HCT116 (cell line): Measurements from ENCODE around the gene NAPSA. TPM values are rescaled to one million over a fixed set of nuclear protein-coding genes. Genes with fewer than 3 reads are reported as not detected.

ENCODE experiments used
- ATAC-seq: fragments of 200-7000 bp; cut with Tn5 transposase; 2 replicates; pipeline ENCODE4 v1.9.1; 2020; ENCODE audit warnings: mild to moderate bottlenecking, moderate library complexity
- BruUV-seq: library from RNA; stranded (reverse); fragments of 400-500 nt; replicated peaks from 2 replicates; lab custom pipeline; 2021; lab: Mats Ljungman, UMichigan
- CTCF ChIA-PET: fragments of 300-600 bp; sonication (Branson Sonifier 250); formaldehyde crosslinking; loops from one replicate; lab custom pipeline; 2021; ENCODE audit warnings: antibody characterized with exemption; lab: Charles Lee
- POLR2A ChIA-PET: fragments of 300-600, 350-600 bp; sonication (Branson Sonifier 250); formaldehyde crosslinking; loops from one replicate; lab custom pipeline; 2021; ENCODE audit warnings: antibody characterized with exemption; lab: Charles Lee
- RAD21 ChIA-PET, 2 experiments: fragments of 300-600 bp; sonication (Branson Sonifier 250); formaldehyde crosslinking; loops; one replicate each; lab custom pipeline; 2023; ENCODE audit warnings: low total read pairs in 2 of 2; ENCODE audit not compliant: uncharacterized antibody in 2 of 2, unreplicated experiment in 2 of 2, low non-redundant PET in 1 of 2; lab: Charles Lee
- DNase-seq: peaks from one replicate; pipeline ENCODE4 v3.0.0-alpha.2; 2010; ENCODE audit warnings: low read depth, low spot score
- H2AFZ ChIP-seq: fragments of 200-600 bp; shearing (Covaris generic), sonication (generic); 2 replicates; pipeline ENCODE4 v1.6.1; 2017; ENCODE audit warnings: low read depth, mixed run types, mixed read lengths, antibody characterized with exemption, low read length; ENCODE audit not compliant: poor library complexity, severe bottlenecking
- H3K27ac ChIP-seq: 2 replicates; pipeline ENCODE4 v1.5.1; 2012; ENCODE audit warnings: low read depth, low read length
- H3K27me3 ChIP-seq: fragments of 200-600 bp; sonication (generic); 2 replicates; pipeline ENCODE4 v1.6.1; 2016; ENCODE audit warnings: mixed run types, low read length, mixed read lengths; ENCODE audit not compliant: insufficient read depth
- H3K36me3 ChIP-seq, 2 experiments: fragments of 200-500 bp in 1 of 2; fragments of 200-600 bp in 1 of 2; sonication (Bioruptor generic) in 1 of 2; sonication (generic) in 1 of 2; 2 replicates each; pipeline versions ENCODE4 v1.5.1 to v1.6.1; 2014 to 2016; ENCODE audit warnings: low read length in 2 of 2, inconsistent platforms in 1 of 2, mixed read lengths in 1 of 2, mixed run types in 1 of 2; ENCODE audit not compliant: insufficient read depth in 2 of 2, control insufficient read depth in 1 of 2
- H3K4me1 ChIP-seq, 2 experiments: fragments of 200-600 bp in 1 of 2; sonication (generic) in 1 of 2; 2 replicates each; pipeline versions ENCODE4 v1.5.1 to v1.6.1; 2012 to 2017; ENCODE audit warnings: low read length in 2 of 2, inconsistent platforms in 1 of 2, mild to moderate bottlenecking in 1 of 2, mixed read lengths in 1 of 2, mixed run types in 1 of 2, moderate library complexity in 1 of 2; ENCODE audit not compliant: insufficient read depth in 2 of 2, control insufficient read depth in 1 of 2
- H3K4me2 ChIP-seq: fragments of 200-600 bp; sonication (generic); 2 replicates; pipeline ENCODE4 v1.6.1; 2017; ENCODE audit warnings: mixed run types, low read length, mixed read lengths
- H3K4me3 ChIP-seq, 2 experiments: fragments of 200-600 bp in 1 of 2; sonication (generic) in 1 of 2; replicated peaks in 1 of 2; 2 replicates each; pipeline ENCODE4 v1.5.1; 2011 to 2016; ENCODE audit warnings: low read length in 2 of 2, control low read depth in 1 of 2, low read depth in 1 of 2, mild to moderate bottlenecking in 1 of 2, mixed read lengths in 1 of 2, mixed run types in 1 of 2
- H3K79me2 ChIP-seq: fragments of 200-600 bp; sonication (generic); 2 replicates; pipeline ENCODE4 v1.6.1; 2017; ENCODE audit warnings: mild to moderate bottlenecking, mixed run types, low read length, moderate library complexity, mixed read lengths; ENCODE audit not compliant: insufficient read depth
- H3K9ac ChIP-seq: fragments of 200-600 bp; sonication (generic); 2 replicates; pipeline ENCODE4 v1.6.1; 2016; ENCODE audit warnings: low read length, mixed read lengths
- H3K9me2 ChIP-seq: fragments of 200-600 bp; sonication (generic), shearing (Covaris generic); 2 replicates; pipeline ENCODE4 v1.6.1; 2017; ENCODE audit warnings: mixed run types, mild to moderate bottlenecking, moderate library complexity; ENCODE audit not compliant: insufficient read depth
- H3K9me3 ChIP-seq, 2 experiments: fragments of 200-500 bp in 1 of 2; fragments of 200-600 bp in 1 of 2; sonication (Bioruptor generic) in 1 of 2; sonication (generic) in 1 of 2; 2 replicates each; pipeline ENCODE4 v1.6.1; 2014 to 2017; ENCODE audit warnings: low read length in 2 of 2, mixed read lengths in 2 of 2, inconsistent platforms in 1 of 2, low read depth in 1 of 2, mild to moderate bottlenecking in 1 of 2, mixed run types in 1 of 2, moderate library complexity in 1 of 2; ENCODE audit not compliant: control insufficient read depth in 1 of 2, insufficient read depth in 1 of 2
- H4K20me1 ChIP-seq: fragments of 200-600 bp; sonication (generic), shearing (Covaris generic); 2 replicates; pipeline ENCODE4 v1.6.1; 2017; ENCODE audit warnings: mixed run types, mild to moderate bottlenecking, moderate library complexity; ENCODE audit not compliant: insufficient read depth
- EGR1 ChIP-seq: IDR thresholded peaks from 2 replicates; pipeline ENCODE4 v1.6.1; 2012; ENCODE audit warnings: low read depth
- ELF1 ChIP-seq: IDR thresholded peaks from 2 replicates; pipeline ENCODE4 v1.6.1; 2012; ENCODE audit warnings: low read depth, borderline replicate concordance
- EZH2 ChIP-seq: fragments of 200-600 bp; sonication (generic); IDR thresholded peaks from 2 replicates; pipeline ENCODE4 v1.6.1; 2017; ENCODE audit warnings: antibody characterized with exemption, mixed run types
- EZH2phosphoT487 ChIP-seq: fragments of 200-600 bp; IDR thresholded peaks from 2 replicates; pipeline ENCODE4 v1.6.1; 2018; ENCODE audit warnings: antibody characterized with exemption, borderline replicate concordance
- POLR2A ChIP-seq: IDR thresholded peaks from 2 replicates; pipeline ENCODE4 v1.7.0; 2011; ENCODE audit warnings: borderline replicate concordance; ENCODE audit not compliant: insufficient read depth, insufficient read length; ENCODE audit errors: extremely low read depth
- intact Hi-C: fragments of 100-400 bp; cut with micrococcal nuclease; formaldehyde crosslinking; loops from 2 replicates; pipeline ENCODE4 v1.10.0; 2022
- total RNA-seq: library from RNA; stranded (reverse); gene quantifications from one replicate; pipeline ENCODE4 v1.2.1, GENCODE V29; 2021; ENCODE audit not compliant: unreplicated experiment
- TF ChIP-seq, protein P1 (sequence below): IDR thresholded peaks from 2 replicates; pipeline ENCODE4 v1.6.1; 2012; ENCODE audit warnings: low read depth

Gene NAPSA
- total RNA-seq, 1 experiment from 2014 or later: 4.4 TPM

DNA sequence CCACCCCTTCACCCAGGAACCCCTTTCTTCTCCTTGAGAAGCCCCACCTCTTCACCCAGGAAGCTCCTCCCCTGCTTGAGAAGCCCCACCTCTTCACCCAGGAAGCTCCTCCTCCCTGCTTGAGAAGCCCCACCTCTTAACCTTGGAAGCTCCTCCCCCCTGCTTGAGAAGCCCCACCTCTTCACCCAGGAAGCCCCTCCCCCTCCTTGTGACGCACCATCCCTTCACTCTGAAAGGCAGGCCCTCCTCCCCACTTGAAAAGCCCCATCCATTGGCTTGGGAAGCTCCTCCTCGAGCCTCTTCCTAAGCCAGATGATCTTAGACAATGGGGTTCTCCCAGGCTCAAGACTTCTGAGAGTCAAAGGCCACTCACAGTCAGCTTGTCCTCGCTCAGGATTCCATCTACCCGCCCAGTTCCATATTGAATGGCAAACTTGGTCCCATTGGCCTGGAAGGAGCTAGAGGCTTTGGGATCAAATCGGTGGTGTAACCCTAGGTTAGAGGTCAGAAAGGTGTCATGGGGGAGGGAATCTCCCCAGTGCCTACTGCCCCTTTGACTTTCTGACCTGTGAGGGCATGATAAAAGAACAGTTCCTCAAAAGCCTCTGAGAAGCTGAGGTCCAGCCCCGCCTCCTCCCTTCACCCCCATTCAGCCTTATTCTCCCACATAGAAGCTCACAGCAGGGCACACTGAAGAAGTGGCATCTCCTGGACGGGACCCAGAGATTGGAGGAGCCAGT is 4.0 kb downstream of the NAPSA start:
- no peaks in the 10 kb centered on the region for H3K9me3 ChIP-seq
- ChIA-PET POLR2A (no interaction called here), RAD21 (no interaction called here), CTCF (interaction anchor here (0.6 to 1.0 kb wide), 2 partner anchors 104 to 195 kb away, joined by 3 to 4 read pairs; no protein-coding TSS in a partner anchor)
- H3K27me3 ChIP-seq: no peaks in the 10 kb centered on the region
- H3K9me2 ChIP-seq: no peaks in the 10 kb centered on the region
- no peaks in the 10 kb centered on the region for H3K79me2 ChIP-seq
- BruUV-seq: no TSS peak
- no peak overlapping the region for H2AFZ ChIP-seq
- TF ChIP-seq ELF1 (no peak), POLR2A (no peak), EZH2phosphoT487 (no peak), EZH2 (no peak), EGR1 (no peak)
- TF ChIP-seq, protein P1, sequence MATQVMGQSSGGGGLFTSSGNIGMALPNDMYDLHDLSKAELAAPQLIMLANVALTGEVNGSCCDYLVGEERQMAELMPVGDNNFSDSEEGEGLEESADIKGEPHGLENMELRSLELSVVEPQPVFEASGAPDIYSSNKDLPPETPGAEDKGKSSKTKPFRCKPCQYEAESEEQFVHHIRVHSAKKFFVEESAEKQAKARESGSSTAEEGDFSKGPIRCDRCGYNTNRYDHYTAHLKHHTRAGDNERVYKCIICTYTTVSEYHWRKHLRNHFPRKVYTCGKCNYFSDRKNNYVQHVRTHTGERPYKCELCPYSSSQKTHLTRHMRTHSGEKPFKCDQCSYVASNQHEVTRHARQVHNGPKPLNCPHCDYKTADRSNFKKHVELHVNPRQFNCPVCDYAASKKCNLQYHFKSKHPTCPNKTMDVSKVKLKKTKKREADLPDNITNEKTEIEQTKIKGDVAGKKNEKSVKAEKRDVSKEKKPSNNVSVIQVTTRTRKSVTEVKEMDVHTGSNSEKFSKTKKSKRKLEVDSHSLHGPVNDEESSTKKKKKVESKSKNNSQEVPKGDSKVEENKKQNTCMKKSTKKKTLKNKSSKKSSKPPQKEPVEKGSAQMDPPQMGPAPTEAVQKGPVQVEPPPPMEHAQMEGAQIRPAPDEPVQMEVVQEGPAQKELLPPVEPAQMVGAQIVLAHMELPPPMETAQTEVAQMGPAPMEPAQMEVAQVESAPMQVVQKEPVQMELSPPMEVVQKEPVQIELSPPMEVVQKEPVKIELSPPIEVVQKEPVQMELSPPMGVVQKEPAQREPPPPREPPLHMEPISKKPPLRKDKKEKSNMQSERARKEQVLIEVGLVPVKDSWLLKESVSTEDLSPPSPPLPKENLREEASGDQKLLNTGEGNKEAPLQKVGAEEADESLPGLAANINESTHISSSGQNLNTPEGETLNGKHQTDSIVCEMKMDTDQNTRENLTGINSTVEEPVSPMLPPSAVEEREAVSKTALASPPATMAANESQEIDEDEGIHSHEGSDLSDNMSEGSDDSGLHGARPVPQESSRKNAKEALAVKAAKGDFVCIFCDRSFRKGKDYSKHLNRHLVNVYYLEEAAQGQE: no peak
- H3K4me3 ChIP-seq: no peak overlapping the region
- intact Hi-C loops: loop anchor here (10.0 kb wide), 2 partner anchors 343 to 733 kb away; no protein-coding TSS in a partner anchor
- DNase-seq (peak; percentile 37), ATAC-seq (peak; percentile 69)
- H4K20me1 ChIP-seq: no peaks in the 10 kb centered on the region
- H3K27ac ChIP-seq: no peak overlapping the region
- no peaks in the 10 kb centered on the region for H3K36me3 ChIP-seq
- H3K4me1 ChIP-seq: peaks cover 0 to 7% of the 10 kb centered on the region in 2 experiments; a peak in 1 of 4 replicates
- H3K4me2 ChIP-seq: no peak overlapping the region
- no peak overlapping the region for H3K9ac ChIP-seq
